ENCODE results near the gene PRKRA. TPM values are rescaled to one million over a fixed set of nuclear protein-coding genes. Genes with fewer than 3 reads are reported as not detected.
A peak's percentile ranks its signal among the peaks of the same experiment; 100 is the strongest.

PRKRA gene
- total and polyA plus RNA-seq, 2 of the 13 experiments (the other 11 are each of a cell fraction or from before 2014, with no cell fraction given) = 53.1 to 74.7 TPM

DNA sequence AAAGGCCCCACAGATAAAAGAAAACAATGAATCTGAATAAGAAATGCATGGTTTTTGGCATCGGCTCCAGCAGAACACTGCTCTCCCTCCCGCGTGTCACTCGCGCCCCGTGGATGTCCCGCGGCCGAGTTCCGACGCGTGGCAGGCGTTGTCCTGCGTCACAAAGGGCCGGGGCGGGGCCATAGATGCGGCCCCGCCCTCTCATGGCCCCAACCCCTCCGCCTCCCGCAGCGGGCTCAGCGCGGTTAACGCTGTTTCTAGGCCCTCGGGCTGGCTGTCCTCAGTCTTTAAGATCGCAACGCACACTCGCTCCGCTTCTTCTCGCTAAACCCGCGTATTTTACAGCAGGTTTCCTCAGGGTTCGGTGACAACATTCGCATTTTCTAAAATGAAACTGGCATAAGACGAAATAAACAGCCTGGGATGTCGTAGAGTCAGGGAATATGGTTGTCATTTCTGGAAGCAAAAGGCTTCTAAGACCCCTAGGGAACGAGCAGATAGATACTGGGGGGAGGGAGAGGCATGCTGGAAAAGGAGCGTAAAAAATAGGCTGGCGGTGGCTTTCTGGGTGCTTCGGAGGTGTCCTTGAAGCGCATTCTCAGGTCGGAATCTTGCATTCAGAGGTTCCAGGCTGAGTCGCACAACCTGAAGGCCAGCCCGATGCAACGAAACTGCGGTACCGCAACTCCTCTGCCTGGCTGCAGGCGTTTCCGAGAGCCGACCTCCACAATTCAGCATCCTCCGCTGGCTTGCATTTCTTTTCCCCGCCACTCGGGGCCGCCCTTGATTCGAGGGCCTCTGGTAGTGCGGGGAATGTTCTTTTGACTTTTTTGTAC, 27.7 kb upstream of the PRKRA start, which contains the start of gene FKBP7 (continued):
- peak; percentile 52; the same call in 1 of the 2 replicates for TF ChIP-seq ZNF318 (CRISPR knock-in tag; IDR thresholded peaks at IDR 0.05)
- TF ChIP-seq, protein P1, sequence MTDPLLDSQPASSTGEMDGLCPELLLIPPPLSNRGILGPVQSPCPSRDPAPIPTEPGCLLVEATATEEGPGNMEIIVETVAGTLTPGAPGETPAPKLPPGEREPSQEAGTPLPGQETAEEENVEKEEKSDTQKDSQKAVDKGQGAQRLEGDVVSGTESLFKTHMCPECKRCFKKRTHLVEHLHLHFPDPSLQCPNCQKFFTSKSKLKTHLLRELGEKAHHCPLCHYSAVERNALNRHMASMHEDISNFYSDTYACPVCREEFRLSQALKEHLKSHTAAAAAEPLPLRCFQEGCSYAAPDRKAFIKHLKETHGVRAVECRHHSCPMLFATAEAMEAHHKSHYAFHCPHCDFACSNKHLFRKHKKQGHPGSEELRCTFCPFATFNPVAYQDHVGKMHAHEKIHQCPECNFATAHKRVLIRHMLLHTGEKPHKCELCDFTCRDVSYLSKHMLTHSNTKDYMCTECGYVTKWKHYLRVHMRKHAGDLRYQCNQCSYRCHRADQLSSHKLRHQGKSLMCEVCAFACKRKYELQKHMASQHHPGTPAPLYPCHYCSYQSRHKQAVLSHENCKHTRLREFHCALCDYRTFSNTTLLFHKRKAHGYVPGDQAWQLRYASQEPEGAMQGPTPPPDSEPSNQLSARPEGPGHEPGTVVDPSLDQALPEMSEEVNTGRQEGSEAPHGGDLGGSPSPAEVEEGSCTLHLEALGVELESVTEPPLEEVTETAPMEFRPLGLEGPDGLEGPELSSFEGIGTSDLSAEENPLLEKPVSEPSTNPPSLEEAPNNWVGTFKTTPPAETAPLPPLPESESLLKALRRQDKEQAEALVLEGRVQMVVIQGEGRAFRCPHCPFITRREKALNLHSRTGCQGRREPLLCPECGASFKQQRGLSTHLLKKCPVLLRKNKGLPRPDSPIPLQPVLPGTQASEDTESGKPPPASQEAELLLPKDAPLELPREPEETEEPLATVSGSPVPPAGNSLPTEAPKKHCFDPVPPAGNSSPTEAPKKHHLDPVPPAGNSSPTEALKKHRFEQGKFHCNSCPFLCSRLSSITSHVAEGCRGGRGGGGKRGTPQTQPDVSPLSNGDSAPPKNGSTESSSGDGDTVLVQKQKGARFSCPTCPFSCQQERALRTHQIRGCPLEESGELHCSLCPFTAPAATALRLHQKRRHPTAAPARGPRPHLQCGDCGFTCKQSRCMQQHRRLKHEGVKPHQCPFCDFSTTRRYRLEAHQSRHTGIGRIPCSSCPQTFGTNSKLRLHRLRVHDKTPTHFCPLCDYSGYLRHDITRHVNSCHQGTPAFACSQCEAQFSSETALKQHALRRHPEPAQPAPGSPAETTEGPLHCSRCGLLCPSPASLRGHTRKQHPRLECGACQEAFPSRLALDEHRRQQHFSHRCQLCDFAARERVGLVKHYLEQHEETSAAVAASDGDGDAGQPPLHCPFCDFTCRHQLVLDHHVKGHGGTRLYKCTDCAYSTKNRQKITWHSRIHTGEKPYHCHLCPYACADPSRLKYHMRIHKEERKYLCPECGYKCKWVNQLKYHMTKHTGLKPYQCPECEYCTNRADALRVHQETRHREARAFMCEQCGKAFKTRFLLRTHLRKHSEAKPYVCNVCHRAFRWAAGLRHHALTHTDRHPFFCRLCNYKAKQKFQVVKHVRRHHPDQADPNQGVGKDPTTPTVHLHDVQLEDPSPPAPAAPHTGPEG (CRISPR knock-in tag; IDR thresholded peaks at IDR 0.05) = no peak; the same call in 1 of the 2 replicates
